T-helper 2 cell treated with Interferon-gamma antibody and Interleukin-4, amounts not matched to agents 100 ng/mL and 5 ng/mL, for 36 hours (primary cell): Measurements from ENCODE around the gene ADAT2. TPM values are rescaled to one million over a fixed set of nuclear protein-coding genes. Genes with fewer than 3 reads are reported as not detected.

Experiments
- intact Hi-C: fragments of 100-400 bp; cut with micrococcal nuclease; formaldehyde crosslinking; loops from one replicate; pipeline ENCODE4 v1.15.1; 2023
- total RNA-seq: library from RNA; stranded (reverse); gene quantifications from 2 replicates; pipeline ENCODE4 v1.2.3, GENCODE V29; 2022

The ADAT2 gene
- total RNA-seq, 1 donor from 2014 or later, result 21.5 TPM

DNA sequence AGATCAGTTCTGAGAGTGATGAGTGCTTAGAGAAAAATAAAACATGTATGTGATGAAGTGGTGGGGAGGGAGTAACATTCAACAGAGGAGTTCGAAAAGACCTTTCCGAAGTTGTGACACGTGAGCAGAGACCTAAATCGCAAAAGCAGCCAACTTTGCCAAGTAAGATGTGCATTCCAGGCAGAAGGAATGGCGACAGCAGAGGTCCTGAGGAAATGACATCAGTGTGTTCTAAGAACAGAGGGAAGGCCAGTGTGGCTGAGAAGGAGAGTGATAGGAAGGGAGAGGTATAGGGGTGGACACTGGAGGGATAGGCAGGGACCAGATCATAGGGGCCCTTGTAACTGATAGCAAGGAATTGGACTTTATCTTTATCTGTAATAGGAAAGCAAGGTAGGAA, 51.3 kb downstream of the ADAT2 start:
- intact Hi-C loops, result no loop called here

DNA sequence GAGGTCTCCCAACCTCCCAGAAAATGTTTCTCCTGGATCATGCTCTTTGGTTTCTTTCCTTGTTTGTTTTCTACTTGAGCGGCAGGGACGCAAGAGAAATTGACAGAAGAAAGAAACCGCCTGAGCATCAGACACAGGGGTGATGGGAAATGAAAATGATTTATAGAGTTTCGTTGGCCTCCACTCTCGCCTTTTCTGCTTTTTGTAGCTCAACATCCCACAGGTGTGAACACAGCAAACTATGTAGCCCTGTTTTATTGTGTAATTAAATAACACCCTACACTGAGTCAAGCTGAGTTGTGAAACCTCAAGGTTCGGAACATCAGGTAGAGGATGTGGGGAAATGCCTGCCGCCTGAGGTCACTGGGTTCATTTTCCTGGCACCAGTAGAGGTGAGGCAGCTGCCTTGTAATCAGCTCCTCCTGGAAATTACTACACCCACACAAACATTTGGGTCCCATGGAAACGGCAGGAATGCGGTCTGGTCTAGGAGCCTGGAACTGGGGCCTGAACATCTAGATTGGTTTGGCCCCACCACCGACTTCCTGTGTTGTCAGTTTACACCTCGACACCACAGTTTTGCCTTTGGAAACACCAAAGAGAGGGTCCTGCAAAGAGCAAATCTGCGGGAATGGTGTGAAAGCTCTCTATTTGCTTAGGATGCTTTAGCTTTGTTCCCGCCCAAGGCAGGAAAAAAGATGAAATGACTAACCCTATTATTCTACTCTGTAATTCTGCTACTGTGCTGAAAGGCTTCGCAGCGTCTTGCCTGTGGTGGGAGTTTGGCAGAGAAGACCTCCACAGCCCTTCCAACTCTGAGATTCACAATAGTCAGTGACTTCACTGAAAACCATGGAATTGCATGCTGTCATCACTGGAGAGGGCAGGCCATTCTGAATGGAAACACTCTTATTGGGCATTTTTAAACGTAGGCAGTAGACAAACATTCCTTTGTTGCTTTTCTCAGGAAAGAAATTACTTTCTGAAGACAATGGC, 53.0 kb downstream of the ADAT2 start:
- intact Hi-C loops, result no loop called here

DNA sequence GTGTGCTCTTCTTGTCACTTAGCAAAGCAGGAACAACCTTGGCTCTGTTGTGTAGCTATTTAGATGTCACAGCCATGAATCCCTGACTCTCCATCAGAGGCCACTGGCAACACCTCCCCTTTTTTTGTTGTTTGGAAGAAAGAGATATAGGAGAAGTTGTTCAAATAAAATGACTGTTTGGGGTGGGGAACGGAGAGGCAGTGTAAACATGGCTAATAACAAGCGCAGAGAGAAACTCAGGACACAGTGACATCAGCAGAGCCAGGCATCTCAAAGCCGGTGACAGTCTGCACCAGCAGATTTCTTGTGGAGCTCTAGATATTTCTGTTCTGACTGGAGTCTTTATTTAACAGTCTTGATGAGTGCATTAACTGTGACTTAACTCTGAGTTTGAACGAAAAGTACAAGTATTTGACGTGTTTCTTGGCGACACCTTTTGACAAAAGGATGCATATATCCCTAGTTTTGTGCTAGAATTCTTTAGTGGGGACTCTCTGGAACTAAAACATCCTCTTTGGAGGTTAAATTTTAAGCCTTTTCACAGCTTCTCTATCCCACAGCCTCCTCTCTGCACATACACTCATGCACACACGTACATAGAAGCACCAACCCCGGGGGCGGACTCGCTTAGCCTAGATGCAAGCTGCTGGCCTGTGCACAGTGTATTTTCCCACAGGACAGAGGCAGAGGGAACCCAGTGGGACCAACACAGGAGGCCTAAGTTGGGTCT, 53.8 kb downstream of the ADAT2 start:
- intact Hi-C loops, result no loop called here

DNA sequence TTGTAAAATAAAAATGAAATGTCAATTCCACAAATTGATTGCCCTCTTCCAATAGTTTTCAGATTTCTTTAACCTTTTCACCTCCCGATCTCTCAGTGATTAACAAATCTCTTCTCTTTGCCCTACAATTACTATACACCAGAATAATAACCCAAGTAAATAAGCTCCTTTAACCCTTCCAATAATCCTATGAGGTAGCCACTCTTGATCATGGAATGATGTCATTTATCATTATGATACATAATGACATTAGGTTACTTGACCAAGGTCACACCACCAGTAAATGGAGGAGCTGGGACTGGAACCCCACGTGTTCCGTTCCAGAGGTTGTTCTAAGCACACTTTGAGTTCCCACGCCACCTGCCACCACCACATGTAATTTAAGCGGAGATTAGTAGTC, 54.8 kb downstream of the ADAT2 start:
- intact Hi-C loops, result no loop called here

DNA sequence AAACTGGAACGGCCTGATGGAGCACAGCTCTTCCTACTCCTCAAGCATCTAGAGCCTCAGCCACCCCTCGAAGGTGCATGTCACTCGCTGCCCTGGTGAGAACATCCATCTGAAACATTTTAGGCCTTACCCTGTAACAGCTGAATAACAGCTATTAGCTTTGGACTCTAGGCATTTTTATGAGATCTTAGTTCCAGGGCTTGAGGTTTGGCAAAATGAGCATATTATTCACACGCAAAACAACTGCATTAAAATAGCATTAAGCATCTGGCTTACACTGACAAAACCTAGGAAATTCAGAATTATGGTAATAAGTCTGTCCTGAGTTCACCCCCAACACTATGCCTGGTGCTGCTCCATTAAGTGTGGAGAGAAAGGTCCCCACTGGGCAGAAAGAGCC, 56.1 kb downstream of the ADAT2 start:
- intact Hi-C loops, result no loop called here

DNA sequence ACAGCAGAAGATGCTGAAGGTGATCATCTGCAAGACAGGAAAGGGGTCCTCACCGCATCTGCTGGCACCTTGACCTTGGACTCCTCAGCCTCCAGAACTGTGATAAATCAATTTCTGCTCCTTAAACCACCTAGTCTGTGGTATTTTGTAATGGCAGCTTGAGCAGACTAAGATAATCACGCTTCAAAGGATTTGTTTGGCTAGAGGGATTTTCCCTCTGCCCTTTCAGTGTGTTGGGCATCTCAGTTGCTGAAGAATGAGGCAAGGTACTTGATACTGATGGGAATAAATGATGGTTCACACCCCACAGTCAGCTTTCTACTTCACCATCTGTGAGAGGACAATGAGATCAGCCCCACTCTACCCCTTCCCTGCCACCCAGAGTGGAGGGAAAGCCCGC, 60.2 kb downstream of the ADAT2 start:
- intact Hi-C loops, result no loop called here

DNA sequence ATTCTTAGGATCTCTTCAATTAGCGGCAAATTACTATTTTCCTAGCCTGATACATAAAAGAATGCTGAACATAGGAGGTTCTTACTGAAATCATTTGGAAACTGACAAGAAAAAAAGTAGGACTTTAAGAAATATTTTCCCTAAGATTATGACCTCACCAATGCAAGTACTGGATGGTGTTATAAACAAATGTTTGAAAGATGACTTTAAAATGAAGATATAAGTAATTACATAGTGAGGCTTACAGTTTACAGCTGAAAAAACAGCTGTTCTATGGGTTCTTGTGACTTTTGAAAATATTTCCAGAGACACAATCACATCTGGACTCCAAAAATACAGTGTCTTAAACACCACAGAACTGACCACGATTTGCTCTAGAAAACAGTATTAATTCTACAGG, 64.9 kb downstream of the ADAT2 start:
- intact Hi-C loops, result no loop called here

DNA sequence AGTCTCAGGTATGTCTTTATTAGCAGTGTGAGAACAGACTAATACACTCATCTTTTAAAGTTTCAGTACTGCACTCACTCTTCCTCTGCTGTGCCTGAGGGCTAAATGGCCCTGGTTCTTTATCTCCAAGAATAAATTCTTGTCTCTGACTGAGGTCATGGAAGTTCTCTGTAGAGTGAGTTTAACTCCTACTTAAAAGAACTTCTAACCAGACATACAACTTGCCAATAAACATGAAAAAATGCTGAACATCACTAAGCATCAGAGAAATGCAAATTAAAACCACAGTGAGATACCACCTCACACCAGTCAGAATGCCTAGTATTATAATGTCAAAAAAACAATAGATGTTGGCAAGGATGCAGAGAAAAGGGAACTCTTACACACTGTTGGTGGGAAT, 73.6 kb downstream of the ADAT2 start:
- intact Hi-C loops, result no loop called here

DNA sequence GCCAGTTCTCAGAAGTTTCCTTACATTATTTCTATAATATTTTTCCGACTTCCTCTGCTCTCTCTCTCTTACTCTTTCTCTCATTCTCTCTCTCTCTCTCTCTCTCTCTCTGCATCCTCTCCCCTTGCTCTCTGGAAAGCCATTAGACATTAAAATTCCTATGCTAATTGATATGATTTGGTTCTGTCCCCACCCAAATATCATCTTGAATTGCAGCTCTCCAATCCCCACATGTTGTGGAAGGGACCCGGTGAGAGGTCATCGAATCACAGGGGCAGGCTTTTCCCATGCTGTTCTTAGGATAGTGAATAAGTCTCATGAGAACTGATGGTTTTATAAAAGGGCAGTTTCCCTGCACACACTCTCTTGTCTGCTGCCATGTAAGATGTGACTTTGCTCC, 74.1 kb downstream of the ADAT2 start:
- intact Hi-C loops, result no loop called here

DNA sequence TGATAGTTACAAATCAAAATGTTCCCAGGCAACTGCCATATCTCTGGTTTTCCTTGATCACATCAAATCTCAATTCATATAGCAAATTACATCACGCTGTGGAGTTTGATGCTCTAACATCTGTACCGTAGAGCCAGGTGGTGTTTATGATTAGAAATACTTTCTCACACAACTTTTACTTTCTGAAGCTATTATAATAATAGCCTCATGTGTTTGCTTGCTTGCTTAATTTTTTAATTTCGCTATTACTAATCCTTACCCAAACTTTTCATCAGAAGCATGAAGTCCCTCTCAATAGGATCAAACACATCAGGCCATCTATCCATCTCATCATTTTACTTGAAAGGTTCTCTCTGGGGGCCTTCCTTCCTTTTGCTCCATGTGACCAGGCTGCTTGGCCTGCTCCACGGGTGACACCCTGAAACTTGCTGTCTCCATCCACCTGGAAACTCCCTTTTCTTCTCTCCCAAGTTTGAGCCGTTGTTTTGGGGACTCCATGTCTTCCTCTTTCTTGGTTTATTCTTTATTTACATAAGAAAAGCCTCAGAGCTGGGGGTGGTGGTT, 75.4 kb downstream of the ADAT2 start:
- intact Hi-C loops, result no loop called here

DNA sequence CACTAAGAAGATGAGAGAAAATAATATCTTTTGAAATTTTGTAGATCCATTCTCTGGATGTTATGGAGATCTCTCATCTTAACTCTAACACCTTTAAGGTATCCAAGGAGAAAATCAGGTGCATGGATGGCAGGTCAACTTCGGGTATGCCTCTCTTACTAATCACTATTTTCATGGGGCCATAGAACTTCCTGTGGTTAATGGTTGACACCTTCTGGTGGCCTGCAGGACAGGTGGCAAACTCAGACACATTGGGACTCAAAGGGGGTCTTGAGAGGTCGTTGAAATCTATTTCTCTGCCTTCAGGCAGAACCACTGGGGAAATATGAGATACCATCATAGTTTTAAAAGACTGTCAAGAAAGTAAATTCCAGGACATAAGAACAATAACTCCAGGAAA, 76.5 kb downstream of the ADAT2 start:
- intact Hi-C loops, result no loop called here

Other genes with a start within 250 kb of the ADAT2 start
- 16.9 and 20.7 TPM in 2 replicates for gene PEX3, start 110 bp upstream of the ADAT2 start, total RNA-seq
- gene FUCA2, start 61.0 kb upstream of the ADAT2 start, total RNA-seq, result 16.9 TPM in 2 replicates
- gene PHACTR2, start 227.3 kb upstream of the ADAT2 start, total RNA-seq, result 38.3 and 39.4 TPM in 2 replicates